ENCODE measurements around the gene FNDC1.

FNDC1 gene

DNA sequence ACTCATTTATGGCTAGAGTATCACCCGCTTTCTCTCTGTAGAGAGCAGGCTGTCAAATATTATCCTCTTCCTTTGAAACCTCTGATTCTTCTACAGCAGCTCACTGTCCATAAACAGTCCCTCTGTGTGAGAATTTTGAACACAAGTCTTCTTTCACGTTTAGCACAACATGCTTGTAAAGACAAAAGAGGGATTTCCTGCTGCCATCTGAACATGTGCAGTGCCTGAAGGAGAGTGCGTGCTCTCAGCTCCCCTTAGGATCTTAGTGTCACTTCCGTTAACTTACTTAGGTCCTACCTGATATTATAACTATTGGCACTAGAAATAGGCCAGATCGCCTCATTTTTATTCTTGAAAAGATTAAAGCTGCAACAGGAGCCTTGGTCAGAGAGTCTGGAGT is 50.9 kb downstream of the FNDC1 start:
- TF ChIP-seq CTCF (IDR thresholded peaks at IDR 0.05; ENCODE audit: insufficient read depth, low read length, poor library complexity, severe bottlenecking) = no peak
- DNase-seq (ENCODE audit: extremely low read depth, insufficient read length) = no peak
- no peaks in the 10 kb centered on the region; the same call in 1 of the 2 replicates for H3K27me3 ChIP-seq (replicated peaks; ENCODE audit: control insufficient read depth, insufficient read depth, low read length)
- no peak overlapping the region for H3K4me3 ChIP-seq (replicated peaks; ENCODE audit: low read depth, low read length)
- H3K36me3 ChIP-seq (ENCODE audit: control insufficient read depth, insufficient read depth, low read length) = no peaks in the 10 kb centered on the region

GRCh38 chr6:159221486-159222170 is 52.4 kb downstream of the FNDC1 start:
- Histone ChIP-seq H3K27me3 (replicated peaks; ENCODE audit: control insufficient read depth, insufficient read depth, low read length) (no peaks in the 10 kb centered on the region; the same call in 1 of the 2 replicates), H3K4me3 (replicated peaks; ENCODE audit: low read depth, low read length) (no peak overlapping the region), H3K36me3 (ENCODE audit: control insufficient read depth, insufficient read depth, low read length) (no peaks in the 10 kb centered on the region)
- no peak for DNase-seq (ENCODE audit: extremely low read depth, insufficient read length)
- TF ChIP-seq CTCF (IDR thresholded peaks at IDR 0.05; ENCODE audit: insufficient read depth, low read length, poor library complexity, severe bottlenecking) = no peak

GRCh38 chr6:159224452-159224851 is 55.3 kb downstream of the FNDC1 start:
- TF ChIP-seq CTCF (IDR thresholded peaks at IDR 0.05; ENCODE audit: insufficient read depth, low read length, poor library complexity, severe bottlenecking) = no peak
- no peak overlapping the region for H3K4me3 ChIP-seq (replicated peaks; ENCODE audit: low read depth, low read length)
- H3K27me3 ChIP-seq (replicated peaks; ENCODE audit: control insufficient read depth, insufficient read depth, low read length) = no peaks in the 10 kb centered on the region; the same call in 1 of the 2 replicates
- no peaks in the 10 kb centered on the region for H3K36me3 ChIP-seq (ENCODE audit: control insufficient read depth, insufficient read depth, low read length)
- DNase-seq (ENCODE audit: extremely low read depth, insufficient read length) = no peak

- H3K36me3 ChIP-seq (ENCODE audit: control insufficient read depth, insufficient read depth, low read length) = no peaks in the 10 kb centered on the region
- no peak overlapping the region for H3K4me3 ChIP-seq (replicated peaks; ENCODE audit: low read depth, low read length)
- no peaks in the 10 kb centered on the region; the same call in none of the 2 replicates for H3K27me3 ChIP-seq (replicated peaks; ENCODE audit: control insufficient read depth, insufficient read depth, low read length)
- DNase-seq (ENCODE audit: extremely low read depth, insufficient read length) = no peak
- TF ChIP-seq CTCF (IDR thresholded peaks at IDR 0.05; ENCODE audit: insufficient read depth, low read length, poor library complexity, severe bottlenecking) = no peak
Observed at GRCh38 chr6:159229651-159230051, 60.5 kb downstream of the FNDC1 start.

DNA sequence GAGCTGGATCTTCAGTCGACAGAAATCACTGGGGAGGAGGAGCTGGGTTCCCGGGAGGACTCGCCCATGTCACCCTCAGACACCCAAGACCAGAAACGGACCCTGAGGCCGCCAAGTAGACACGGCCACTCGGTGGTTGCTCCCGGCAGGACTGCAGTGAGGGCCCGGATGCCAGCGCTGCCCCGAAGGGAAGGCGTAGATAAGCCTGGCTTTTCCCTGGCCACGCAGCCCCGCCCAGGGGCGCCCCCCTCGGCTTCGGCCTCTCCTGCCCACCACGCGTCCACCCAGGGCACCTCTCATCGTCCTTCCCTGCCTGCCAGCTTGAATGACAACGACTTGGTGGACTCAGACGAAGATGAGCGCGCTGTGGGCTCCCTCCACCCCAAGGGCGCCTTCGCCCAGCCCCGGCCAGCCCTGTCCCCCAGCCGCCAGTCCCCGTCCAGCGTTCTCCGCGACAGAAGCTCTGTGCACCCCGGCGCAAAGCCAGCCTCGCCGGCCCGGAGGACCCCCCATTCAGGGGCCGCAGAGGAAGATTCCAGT is 63.0 kb downstream of the FNDC1 start:
- DNase-seq (ENCODE audit: extremely low read depth, insufficient read length) = no peak
- TF ChIP-seq CTCF (IDR thresholded peaks at IDR 0.05; ENCODE audit: insufficient read depth, low read length, poor library complexity, severe bottlenecking) = no peak
- Histone ChIP-seq H3K4me3 (replicated peaks; ENCODE audit: low read depth, low read length) (no peak overlapping the region), H3K27me3 (replicated peaks; ENCODE audit: control insufficient read depth, insufficient read depth, low read length) (peaks cover 2% of the 10 kb centered on the region), H3K36me3 (ENCODE audit: control insufficient read depth, insufficient read depth, low read length) (no peaks in the 10 kb centered on the region)
